Limb (tissue), 2 donors: Measurements from ENCODE around the gene MYL7.
A peak's percentile ranks its signal among the peaks of the same experiment; 100 is the strongest.
"Not testable (repeated sequence)": the region's sequence is repeated elsewhere in the genome, so short reads cannot be mapped to it uniquely, and the experiment has no call there.

Source experiments
- DNase-seq, 2 donors: peaks; one replicate each; pipeline ENCODE4 v3.0.0-alpha.2; 2016; ENCODE audit errors: extremely low spot score in 2 of 2

The MYL7 gene, protein sequence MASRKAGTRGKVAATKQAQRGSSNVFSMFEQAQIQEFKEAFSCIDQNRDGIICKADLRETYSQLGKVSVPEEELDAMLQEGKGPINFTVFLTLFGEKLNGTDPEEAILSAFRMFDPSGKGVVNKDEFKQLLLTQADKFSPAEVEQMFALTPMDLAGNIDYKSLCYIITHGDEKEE

DNA sequence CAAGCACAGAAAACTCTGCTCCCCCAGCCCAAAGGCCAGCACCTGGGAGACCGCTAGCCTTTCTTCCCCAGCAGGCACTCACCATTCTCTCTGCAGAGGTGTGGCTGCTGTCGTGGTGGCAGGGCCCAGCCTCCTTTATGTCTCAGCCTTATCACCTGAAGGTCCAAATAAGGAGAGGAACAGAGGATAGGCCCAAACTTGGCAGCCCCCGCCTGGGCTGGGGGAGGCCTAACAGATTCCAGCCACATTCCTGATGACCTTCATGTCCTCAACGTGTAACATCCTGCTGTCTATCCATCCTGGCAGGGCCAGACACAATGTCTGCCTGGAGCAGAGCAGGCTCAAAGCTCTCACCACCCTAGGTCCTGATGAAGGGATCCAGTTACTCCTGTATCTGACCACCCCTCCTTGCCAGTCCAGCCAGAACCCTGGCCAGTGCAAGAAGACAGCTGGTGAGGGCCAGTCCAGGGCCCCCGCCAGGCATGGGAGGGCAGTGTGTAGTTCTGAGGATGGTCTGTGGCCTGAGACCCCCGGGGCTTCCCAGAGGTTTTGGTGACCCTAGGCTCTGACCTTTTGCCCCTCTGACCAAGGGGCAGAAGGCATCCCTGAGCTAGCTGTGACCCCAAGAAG is at the start of gene MYL7:
Gene MYL7 (minus strand): TSS at position 112 of the 630 bp plus-strand sequence. CDS start 27 bp downstream, at position 85.
- no peak for DNase-seq

DNA sequence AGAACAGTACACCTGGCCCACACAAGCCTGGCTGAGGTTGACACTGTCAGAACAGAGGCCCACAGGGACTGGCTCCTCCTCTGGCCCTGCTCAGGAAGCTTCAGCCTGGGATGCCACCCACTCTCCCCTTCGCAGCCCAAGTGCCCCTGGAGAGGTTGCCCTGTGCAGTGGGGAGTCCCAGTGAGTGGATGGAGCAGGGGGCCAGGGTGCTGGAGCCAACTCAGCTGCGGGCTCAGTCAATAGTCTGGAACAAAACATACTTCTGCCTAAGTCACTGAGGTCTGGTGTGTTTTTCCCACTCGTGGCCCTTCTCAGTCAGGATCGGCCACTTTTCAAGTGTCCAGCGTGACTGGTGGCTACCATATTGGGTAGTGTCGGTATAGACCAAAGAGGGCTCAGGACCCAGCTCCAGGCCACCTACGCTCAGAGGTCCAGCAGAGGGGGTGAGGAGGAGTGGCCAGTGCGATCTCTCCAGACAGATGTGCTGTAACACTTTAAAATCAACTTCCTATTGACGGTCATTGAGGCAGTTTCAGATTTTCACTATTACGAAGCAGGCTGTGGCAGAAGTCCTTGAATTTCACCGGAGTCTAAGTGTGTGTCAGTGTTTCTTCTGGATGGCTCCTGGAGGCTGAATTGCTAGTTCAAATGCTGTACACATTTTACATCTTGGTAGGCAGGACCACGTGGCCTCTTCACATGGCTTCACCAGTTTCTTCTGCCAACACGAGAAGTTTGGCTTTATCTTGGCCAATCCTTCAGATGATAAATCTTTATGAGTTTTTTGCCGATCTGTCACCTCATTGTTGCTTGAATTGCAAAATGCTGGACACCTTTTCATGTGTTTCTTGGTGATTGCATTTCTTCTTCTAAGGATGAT is 49.1 kb upstream of the MYL7 start:
- DNase-seq: no peak

DNA sequence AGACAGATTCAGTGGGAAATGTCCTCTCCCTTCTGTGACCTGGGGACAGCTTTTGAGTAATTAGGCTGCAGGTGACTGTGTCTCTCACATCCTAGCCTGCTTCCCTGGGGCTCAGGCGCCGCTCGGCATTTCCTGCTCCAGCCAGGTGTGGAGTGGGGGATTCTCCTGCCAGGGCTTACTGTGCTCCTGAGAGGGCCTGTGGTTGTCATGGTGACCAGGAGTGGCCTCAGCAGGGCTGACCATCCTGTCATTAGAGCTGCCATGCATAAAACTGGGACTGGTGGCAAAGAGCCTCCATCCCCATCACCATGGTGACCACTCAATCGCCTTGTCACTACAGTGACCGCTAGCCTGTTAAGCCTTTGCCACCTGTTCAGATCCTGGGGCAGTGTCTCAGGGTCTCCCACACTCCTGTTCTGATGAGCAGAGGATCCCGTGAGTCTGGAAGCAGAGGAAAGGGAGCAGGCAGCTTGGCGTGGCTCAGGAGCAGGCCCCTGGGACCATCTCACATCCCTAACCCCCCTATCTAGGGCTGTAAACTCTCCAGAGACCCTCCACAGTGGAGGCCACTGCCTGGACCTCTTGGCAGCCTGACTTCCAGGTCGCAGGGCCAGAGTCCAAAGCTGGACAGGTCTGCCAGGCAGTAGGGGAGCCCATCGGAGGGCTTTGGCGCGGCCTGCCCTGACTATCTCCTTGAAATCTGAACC is 48.3 kb upstream of the MYL7 start, which contains the start of gene GCK:
Gene GCK (minus strand): TSS at position 154 of the 707 bp plus-strand sequence. CDS start 486 bp downstream, outside the sequence.
- no peak for DNase-seq

DNA sequence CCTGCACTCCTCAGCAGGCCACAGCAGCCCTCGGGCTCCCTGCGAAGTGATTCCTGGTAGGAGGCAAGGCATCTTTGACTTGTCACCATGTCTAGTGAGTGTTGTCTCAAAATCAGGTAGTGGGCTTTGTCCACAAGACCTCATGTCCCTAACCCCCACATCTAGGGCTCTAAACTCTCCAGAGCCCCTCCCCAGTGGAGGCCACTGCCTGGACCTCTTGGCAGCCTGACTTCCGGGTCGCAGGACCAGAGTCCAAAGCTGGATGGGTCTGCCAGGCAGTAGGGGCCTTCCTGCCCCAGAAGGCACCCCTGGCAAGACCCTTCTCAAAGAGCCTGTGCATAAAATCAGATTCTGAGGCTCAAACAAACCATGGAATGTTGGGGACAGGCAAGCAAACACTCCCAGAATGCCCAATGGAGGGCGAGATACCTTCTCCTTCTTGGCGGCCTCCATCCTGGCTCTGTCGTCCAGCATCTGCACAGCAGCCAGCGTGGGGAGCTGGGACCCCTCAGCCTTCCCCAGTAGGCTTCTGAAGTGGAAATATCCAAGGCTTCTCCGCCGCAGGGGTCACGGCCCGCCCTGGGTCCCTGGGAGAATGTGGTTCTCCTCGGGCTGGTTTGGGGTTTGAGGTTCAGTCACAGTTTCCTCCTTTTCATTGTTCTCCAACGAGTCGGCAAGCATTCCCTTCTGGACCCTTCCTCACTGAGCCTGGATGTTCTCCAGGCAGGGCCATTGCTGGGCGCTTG is 47.5 kb upstream of the MYL7 start:
- no peak for DNase-seq

DNA sequence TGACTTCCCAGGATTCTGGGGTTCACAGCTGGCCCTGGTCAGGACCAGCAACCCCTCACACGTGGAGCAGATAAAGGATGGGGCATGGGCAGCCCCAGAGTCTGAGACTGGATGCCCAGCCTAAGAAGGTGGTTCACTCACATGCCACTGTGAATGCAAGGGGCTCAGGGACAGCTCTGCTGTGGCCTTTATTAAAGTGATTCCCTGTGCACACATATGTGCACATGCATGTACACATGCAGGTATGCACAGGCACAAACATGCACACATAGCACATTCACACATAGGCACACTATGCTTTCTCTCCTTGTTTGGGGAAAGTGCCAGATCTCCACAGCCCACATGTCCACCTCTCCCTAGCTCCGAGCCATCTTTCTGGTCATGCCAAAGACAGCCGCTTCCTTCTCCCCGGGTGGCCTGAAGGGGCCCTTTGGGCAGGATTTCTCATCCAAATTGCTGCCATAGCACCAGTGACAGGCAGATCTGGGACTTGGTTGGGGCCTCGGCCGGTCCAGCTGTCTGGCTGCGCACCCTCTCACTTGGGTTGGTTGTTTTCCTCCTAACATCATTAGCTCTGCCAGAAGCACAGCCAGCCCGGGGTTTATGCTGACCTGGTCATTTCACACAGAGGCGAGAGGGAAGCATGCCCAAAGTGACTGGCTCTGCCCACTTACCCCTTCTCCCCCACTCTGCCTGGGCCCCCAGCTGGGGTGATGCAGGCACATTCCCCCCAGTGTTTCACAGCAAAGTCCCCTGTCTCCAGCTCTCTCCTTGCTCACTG is 46.7 kb upstream of the MYL7 start:
- DNase-seq: no peak

DNA sequence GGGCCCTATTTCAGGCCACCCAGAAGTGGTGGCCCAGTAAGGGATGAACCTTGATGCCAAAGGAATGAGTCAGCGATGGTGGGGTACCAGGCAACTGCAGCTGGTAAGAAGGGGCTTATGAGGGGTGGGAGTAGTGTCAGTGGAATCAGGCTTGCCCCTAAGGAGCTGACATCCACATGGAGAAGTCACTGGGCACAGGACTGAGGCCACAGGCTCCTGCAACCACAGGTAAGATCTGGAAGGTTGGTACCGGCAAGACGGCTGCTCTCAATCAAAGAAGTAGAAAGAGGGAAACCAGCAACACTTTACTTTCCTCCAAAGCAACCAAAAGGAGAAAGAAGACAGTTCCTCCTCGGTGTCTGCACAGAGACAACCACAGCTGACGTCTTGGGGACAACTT is 45.6 kb upstream of the MYL7 start:
- no peak for DNase-seq

DNA sequence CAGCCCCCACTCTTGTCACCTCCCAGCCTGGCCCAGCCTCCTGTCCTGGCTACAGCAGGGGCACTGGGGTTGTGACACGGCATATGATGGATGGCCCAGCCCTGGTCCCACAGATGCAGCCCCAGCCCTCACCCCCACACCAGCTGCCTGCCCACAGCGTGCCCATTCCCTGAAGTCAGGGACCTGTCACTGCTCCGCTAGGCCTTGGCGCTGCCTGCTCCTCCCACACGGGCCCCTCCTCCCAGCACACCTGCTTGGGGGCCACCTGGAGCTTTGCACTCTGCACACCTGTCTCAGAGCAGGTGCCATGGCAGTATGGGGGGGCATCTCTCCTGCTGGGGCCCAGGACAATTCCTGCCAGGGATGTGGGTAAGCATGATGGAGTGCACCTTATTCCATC is 44.6 kb upstream of the MYL7 start:
- no peak for DNase-seq

DNA sequence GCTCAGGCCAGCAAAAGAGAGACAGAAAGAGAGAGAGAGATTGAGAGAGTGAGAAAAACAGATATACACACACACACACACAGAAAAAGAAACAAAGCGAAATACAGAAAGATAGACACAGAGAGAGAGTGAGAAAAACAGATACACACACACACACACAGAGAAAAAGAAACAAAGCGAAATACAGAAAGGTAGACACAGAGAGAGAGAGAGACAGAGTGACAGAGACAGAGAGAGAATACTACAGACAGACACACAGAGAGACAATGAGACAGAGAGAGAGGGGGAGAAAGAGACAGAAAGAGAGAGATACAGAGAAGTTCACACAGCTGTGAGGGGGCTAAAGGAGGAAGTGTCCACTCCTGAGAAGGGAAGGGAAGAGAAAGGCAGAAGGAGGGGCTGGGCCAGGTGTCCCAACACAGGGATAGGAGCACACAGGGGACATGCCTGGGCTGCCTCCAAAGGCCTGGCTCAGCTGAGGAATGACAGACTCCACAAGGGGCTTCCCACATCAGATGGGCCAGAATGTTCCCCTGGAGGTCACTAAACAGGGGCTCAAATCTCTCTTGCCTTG is 43.8 kb upstream of the MYL7 start:
- no peak for DNase-seq

DNA sequence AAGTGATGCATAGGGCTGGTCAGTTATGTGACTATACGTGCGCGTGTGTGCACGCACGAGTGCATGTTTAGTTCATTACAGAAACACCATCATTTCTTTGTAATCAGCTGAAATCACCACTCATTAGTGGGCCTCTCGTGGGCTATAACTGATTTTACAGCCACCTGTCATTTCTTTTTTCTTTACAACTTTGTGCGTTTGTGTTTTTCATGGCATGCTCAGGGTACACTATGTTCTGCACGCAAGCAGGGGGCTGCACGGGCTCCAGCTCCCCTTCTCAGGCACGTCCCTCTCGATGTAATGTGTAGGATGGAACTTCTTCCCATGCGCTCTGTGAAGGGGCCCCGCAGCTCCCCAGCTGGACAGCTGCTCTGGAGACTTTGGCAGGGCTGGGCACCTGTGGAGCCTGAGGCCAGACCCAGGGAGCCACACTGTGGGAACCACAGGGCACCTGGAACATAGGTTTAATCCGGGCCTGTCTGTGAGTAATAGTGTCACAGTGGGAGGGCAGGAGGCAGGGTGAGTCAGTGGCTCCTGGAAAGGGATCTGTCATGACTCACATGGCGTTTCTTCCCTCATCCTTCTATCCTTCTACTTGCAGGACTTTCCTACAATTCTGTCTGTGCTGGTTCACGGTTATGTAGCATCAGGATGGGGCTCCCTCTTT is 43.2 kb upstream of the MYL7 start:
- peak in 1 of 2 donors; percentile 38 for DNase-seq

DNA sequence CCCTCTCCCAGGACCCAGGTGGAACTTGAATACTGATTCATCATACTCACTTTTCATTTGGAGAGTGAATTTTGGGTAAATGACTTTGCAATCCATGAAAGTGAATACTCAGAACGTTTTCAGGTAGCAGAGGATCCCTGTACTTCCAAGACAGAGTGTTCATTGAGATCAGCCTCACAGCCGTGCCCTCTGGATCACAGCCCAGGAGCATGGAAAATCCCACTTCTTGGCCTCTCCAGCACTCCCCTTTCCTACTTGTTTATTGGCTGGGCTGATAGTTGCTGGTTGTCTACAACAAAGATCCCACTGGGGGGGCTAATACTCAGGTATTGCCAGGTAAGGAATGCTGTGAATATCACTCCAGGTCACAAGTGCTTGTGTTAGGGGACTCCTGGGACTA is 42.3 kb upstream of the MYL7 start:
- peak in 1 of 2 donors; percentile 40 for DNase-seq

DNA sequence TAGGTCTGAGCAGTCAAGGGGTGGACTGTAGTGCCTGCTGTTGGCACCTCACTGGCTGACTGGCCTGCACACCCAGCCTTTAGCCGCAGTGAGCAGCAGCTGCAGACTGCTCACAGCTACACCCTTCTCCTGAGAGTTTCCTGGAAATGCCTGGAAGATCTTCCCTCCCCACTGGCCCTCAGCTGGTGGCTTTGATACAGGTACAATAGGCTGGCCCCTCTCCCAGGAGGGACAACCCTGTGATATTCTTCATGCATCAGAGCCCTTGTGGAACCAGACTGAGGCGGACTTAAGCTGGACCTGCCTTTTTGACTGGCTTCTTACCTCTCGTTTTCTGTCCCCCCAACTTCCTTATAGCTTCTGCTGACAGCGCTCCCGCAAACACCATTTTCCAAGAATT is 41.7 kb upstream of the MYL7 start:
- DNase-seq: no peak

DNA sequence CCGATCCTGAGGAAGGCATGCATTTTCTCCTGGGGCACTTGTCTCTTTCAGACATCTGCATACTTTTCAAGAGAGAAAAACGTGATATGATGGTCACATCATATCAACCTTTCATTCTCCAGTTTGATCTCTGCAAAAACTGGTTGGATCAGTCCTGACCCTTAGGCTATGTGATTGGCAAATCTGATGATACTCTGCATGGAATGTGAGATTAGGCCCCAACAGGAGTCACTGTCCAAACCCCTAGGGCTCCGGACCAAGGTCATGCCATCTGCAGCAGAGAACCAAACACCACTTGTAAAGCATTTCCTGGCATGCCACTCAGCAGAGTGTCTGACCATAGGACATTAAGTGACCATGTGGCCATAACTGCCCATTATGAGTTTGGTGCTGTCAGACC is 39.5 kb upstream of the MYL7 start:
- DNase-seq: no peak

DNA sequence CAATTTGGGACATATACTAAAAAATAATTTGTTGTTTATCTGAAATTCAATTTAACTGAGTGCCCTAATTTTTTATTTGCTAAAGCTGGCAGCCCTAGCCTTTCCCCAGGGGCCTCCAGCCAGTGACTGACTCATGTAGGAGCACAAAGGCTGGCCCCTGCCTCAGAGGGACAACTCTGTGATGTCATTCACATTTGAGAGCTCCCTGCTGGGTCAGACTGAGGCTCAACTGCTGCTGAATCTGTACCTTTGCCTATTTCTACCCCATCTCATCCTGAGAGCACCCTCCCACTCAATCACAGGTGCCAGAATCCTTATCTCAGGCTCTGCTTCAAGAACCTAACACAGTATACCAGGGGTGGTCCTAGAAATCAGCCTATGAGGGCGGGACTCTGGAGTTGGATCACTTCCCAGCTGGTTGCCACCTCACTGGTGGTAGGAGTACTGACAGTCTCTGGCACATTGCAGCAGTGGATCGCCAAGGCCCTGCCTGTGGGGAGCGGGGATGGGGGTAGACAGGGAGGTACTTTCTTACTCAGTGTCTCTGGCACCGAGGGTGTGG is 36.5 kb upstream of the MYL7 start:
- DNase-seq: peak in 1 of 2 donors; percentile 19

DNA sequence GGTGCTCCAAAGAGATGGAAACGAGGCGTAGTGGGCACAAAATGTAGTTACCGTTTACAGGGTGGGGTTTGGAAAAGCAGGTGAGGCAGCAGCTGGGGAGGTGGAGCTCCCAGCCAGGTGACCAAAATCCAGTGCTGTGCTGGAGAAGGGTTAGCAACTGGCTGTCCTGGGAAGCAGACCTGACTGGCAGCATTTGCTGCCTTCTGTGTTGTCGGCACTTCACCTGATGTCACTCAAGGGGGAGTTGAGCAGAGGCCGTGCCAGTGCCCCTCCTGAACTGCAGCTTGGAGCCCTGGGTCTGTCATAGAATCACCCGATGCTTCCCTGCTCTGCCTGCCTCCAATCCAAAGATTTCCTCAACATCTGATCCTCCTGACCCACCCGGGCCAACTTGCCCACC is 35.4 kb upstream of the MYL7 start:
- peak in 1 of 2 donors; percentile 2 for DNase-seq

DNA sequence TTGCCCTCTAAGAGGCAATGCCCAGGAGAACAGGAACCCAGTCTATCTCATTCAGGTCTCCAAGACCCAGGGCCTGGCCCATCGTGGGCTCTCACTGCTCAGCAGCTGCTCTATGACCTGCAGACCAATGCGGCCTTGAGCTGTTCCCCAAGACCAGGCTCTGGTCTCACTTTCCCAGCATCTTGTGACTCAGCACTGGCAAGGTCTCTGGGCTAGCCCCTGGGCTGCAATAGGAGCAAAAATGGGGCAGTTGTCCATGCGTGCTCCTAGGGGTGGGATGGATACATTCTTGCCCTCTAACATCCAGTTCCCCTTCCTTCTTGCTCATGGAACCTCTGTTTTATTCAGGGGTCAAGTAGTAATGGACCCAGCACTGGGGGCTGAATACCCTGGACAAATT is 34.6 kb upstream of the MYL7 start:
- no peak for DNase-seq

DNA sequence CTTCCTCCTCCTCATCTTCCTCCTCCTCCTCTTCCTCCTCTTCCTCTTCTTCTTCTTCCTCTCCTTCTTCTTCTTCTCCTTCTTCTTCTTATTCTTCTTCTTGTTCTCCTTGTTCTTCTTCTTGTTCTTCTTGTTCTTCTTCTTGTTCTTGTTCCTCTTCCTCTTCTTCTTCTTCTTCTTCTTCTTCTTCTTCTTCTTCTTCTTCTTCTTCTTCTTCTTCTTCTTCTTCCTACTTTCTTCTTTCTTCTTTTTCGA is 33.5 kb upstream of the MYL7 start:
- not testable (repeated sequence) for DNase-seq

DNA sequence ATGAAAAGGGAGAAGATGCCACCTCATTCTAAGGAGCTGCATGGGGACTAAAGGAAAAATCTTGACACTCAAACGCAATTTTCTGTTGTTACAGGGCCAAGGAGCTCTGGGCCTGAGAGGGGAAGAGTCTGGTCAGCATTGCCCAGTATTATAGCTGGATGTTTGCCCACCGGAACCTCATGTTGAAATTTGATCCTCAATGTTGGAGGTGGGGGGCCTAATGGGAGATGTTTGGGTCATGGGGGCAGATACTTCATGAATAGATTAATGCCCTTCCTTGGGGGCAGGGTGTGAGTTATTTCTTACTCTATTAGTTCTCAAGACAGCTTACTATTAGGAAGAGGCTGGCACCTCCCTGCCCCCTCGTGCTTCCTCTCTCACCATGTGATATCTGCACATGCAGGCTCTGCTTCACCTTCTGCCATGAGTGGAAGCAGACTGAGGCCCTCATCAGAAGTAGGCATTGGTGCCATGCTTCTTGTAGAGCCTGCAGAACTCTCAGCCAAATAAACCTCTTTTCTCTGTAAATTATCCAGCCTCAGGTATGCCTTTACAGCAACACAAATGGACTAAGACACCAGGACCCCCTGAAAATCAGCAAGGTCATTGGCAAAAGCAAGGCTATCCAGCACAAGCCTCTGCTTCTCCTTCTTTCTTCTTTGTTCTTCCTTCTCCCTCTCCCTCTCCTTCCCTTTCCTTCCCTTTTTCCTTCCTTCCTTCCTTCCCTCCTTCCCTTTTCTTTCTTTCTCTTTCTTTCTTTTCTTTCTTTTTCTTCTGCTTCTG is 33.0 kb upstream of the MYL7 start:
- peak in 1 of 2 donors; percentile 4 for DNase-seq

DNA sequence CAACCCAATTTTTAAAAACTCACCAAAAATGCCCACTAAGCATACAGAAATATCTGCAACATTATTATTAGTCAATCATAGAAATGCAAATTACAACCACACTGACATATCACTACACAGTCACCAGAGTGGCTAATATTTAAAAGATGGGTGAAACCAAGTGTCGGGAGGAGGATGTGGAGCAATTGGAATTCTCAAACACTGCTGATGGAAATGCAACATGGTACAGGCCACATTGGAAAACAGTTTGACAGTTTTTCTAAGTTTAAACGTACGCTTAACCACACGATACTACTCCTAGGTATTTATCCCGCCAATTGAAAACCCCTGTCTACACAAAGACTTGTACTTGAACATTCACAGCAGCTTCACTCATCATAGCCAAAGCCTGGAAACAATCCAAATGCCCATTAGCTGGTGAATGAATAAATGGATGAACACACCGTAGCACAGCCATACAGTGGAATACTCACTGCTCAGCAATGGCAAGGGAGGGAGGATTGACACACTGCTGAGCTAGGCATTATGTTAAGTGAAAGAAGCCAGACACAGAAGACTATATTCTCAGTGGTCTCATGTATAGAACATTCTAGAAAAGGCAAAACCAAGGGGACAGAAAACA is 31.8 kb upstream of the MYL7 start:
- DNase-seq: peak in 1 of 2 donors; percentile 4
